Activated CD4-positive, alpha-beta T cell treated with anti-CD3 and anti-CD28 coated beads, Interleukin-2, amount 50 U/mL, for 16 hours (primary cell): ENCODE data around the gene SLC19A1.

Experiments used
- DNase-seq: peaks from one replicate; pipeline ENCODE4 v3.0.0-alpha.2; 2020

Gene SLC19A1

GRCh38 chr21:45488931-45489721 is 53.1 kb downstream of the SLC19A1 start:
- DNase-seq = no peak

DNA sequence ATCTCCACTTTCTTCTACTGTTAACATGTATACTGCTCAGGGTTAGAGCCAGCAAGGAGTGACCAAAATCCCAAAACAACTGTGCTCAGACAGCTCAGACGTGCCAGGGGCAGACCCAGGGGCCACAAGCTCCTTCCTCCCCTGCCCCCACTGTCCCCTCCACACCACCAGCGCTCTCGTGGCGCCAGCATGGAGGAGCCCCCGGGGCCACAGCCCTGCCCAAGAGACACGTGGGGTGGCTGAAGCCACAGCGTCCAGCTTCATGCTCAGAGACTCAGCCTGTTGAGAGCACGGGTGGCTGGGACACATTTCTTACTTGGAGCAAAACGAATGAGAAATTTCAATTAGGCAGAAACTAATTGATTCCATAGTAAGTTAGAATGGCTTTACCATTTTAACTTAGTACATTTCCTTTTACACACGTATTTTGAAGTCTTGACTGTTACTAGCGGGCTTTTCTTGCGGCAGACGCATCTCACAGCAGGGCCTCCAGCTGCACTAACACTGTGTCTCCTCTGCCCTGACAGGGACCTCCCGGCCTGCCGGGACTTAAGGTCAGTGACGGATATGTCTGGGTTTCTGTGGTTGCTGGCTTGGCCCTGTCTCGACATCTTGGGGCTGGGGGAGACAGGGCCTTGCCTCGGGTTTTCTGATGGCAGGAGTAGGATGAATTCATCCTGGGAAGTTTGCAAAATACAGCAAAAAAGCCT is 54.2 kb downstream of the SLC19A1 start:
- DNase-seq = no peak

DNA sequence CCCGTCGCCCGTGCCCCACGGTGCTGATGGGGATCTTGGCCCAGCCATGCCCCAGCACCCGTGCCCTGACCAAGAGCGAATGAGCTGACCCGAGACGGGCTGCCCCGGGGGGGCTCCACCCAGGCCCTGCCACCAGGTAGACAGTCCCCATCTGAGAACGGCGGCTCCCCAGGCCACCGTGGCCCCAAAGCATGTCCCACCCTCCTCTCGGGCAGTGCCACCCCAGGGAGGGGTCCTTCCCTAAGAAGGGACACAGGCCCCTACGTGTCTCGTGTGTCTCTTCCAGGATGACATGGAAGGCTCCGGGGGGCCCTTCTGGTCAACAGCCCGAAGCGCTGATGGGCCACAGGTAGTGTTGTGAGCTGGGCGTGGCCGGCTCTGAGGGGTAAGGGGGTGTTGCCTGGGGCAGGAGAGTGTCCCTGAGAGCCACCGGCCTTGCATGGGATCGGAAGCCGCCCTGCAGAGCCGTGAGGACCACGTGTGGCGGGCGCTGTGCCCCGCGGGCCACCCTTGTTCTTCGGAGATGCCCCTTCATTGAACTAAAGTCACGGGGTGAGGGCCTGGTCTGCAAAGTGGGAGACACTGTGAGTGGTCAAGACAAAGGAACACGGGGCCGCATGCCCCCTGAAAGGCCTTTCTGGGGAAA is 55.0 kb downstream of the SLC19A1 start:
- no peak for DNase-seq

DNA sequence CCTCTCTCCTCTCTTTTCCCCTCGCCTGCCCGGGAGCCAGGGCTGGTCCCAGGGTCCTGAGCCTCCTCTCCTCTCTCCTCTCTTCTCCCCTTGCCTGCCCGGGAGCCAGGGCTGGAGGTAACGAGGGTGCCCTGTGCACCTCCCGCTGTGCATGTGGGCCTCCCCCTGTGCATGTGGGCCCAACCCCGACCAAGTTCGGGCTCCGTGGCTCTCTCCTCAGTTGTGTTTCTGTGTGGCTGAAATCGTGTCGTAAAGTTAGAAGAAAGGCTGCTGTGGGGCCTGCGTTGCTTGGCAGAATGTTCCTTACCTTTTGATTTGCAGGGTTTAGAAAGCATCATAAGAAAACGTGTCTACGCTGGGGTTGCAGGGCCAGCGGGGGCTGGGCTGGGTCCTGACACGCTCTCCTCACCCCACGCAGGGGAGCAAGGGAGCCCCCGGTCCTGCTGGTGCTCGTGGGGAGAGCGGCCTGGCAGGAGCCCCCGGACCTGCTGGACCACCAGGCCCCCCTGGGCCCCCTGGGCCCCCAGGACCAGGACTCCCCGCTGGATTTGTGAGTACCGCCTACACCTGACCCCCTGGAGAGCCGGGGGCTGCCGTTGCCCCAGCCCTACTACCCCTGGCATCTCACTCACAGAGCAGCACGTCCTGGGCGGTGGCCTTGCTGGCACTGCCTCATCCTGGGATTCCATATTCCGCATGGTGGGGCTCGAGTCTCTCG is 55.6 kb downstream of the SLC19A1 start:
- DNase-seq = no peak

DNA sequence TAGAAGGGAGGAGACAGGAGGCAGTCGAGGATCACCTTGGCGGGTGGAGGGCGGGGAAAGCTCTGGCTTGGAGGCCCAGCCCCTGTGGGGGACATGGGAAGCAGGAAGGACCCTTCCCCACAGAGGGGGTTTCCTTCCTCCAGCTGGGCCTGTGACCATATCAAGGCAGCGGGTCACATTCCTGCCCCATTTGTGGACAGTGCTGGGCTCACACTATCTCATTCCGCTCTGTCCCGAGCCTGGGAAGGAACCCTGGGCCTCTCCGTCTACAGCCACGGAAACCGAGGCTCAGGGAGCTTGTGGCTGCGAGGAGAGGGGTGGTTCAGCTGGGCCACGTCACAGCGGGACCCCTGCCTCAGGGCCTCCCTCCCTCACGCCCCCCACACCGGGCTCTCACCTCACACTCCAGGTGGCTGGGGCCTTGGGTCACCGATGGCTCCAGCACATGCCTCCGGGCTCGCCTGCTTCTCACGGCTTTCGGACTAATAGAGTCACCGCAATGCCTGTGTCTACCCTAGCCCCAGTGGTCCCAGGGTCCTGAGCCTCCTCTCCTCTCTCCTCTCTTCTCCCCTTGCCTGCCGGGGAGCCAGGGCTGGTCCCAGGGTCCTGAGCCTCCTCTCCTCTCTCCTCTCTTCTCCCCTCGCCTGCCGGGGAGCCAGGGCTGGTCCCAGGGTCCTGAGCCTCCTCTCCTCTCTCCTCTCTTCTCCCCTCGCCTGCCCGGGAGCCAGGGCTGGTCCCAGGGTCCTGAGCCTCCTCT is 56.4 kb downstream of the SLC19A1 start:
- DNase-seq = no peak

DNA sequence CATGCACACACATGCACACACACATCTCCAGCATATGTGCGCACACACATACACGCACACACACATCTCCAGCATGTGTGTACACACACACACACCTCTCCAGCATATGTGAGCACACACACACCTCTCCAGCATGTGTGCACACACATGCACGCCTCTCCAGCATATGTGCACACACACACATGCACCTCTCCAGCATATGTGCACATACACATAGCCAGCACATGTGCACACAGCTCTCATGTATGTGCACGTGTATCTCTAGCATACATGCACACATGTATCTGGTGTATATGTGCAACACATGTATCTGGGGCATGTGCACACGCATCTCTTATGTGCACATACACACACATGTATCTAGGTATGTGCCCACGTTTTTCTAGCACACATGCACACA is 57.9 kb downstream of the SLC19A1 start:
- DNase-seq = no peak

DNA sequence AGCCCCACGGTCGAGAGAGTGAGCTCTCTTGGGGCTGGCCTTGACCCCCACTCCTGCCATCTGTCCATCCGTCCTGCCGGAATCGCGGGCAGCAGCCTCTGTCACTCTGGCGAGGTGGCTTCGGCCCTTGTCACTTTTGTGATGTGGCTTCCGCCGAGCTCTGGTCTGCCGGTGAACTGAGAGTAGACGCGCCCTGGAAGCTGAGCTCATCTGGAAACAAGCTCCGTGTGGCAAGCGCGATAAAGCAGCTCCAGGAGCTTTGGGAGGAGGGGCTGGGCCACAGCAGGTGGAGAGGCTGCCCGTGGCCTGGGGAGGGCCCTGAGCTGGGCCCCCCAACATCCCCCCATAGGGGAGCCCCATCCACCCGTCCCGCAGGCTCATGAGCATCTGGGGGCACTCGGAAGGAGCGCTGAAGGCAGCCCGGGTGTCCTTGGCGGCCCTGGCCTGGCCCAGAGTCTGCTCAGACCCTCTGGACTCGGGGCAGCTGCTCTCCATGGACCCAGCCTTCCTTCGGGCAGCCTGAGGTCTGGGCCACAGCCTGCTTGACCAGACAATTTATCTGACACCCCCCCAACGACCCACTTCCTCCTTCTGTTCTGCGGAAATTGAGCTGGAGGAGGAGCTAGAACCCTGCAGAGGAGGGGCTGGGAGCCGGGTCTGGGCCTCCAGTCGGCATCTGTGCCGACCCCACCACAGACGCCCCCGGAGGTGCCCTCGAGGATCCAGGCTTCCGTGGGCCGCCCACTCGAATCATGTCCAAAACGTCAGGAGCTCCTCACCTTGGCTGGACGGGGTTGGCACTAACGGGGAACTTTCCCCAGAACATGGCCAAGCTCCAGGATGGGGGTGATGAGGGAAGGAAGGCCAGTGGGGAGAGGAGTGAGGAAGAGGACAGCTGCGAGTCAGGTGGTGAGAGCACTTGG is 59.1 kb downstream of the SLC19A1 start:
- peak; percentile 39 for DNase-seq

GRCh38 chr21:45481977-45482898 is 60.0 kb downstream of the SLC19A1 start:
- DNase-seq = no peak

DNA sequence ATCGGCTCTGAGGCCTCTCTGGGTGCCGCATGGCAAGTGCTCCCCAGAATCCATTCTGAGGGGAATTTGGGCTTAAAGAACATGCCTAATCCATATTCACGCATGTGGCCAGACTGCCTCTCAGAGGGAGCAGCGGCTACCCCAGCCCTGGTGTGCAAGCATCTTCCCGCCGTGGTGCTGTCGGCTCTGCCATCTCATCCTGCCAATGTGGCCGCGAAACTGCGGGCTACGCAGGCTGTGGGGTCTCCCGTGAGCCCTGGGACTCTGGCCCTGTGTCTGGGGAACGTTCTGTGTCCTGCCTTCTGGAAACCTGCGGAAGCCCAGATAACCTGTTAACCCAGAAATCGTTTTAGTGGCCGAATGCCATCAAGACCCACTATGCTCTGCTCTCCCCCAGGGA is 60.7 kb downstream of the SLC19A1 start:
- no peak for DNase-seq

GRCh38 chr21:45480701-45481500 is 61.3 kb downstream of the SLC19A1 start:
- no peak for DNase-seq

DNA sequence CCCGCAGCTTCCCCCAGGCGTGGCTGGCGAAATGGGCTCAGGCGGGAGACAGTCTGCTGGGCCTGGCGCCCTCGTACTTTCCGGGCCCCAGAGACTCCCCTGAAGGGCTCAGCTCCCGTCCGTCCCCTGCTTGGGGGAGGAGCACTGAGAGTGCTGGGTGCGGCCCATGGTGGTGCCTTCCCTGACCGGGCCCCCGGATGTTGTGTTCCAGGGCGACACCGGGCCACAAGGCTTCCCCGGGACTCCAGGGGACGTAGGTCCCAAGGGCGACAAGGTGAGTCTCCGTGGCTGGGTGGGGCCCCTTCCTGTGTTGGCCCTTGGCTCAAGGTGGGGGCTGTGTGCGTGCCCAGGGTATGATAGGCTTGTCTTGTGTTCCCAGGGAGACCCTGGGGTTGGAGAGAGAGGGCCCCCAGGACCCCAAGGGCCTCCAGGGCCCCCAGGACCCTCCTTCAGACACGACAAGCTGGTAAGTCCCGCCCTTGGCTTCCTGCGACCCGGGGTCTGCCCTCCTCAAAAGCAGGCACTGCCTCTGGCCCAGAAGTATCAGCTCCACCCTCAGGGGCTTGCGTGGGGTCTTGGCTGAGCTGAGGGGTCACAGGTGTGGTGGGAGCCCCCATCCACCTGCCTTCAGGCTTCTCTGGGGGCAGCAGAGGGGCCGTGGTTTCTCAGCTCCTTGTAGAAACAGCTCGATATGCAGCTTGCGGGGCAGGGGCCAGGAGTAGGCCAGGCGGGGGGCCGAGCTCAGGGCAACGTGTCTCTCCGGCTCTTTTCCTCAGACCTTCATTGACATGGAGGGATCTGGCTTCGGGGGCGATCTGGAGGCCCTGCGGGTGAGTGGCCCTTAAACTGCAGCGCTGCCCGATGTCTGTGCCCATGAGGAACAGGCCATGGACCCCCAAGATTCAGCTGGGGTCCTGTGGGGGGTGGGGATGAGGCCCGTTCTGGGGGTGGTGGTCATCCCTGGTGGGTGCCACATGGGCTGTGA is 62.3 kb downstream of the SLC19A1 start:
- DNase-seq = no peak

DNA sequence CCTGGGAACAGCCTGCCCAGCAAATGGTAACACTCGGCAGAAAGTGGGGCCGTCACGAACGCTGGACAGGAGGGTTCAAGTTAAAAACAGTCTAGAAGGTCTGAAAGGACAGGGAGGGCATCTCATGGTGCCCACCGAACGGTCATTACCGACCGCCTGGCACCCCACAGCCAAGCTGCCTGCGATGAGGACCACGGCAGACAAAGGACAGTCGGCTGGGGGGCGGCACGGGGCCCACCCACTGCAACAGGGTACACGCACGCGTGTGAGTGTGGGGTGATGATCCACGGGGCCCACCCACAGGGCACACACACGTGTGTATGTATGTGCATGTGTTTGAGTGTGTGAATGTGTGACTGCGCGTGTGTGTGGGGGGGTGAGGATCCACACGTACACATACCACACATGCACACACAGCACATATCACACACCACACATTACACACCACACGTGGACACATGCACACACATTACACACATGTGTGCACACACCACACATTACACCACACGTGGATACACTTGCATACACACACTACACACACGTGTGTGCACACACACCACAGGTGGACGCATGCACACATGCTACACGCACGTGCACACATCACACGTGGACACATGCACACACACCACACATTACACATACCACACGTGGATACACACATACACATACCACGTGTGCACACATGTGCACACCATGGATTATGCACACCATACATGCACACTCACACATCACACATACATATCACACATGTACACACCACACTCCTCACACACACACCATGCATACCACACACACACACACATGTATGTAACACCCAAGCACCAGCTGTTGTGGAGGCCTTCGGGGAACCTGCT is 63.2 kb downstream of the SLC19A1 start:
- DNase-seq = no peak

GRCh38 chr21:45478115-45478801 is 64.0 kb downstream of the SLC19A1 start:
- DNase-seq = peak; percentile 81

- no peak for DNase-seq
Measured at GRCh38 chr21:45477176-45478114, 64.8 kb downstream of the SLC19A1 start.

DNA sequence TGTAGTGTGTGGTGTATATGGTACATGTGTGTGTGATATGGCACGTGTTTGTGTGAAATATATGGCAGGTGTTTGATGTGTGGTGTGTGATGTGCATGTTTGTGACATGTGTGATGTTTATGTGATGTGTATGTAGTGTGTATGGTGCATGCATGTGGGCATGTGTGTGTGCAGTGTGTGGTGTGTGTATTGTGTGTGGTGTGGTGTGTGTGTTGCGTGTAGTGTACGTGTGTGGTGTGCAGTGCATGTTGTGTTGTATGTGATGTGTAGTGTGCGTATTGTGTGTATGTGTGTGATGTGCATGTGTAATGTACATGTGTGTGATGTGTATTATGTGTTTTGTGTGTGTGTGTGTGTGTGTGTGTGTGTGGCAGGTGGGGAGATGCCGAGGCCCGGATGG is 65.7 kb downstream of the SLC19A1 start:
- DNase-seq = no peak
